Activated CD8-positive, alpha-beta T cell treated with anti-CD3 and anti-CD28 coated beads for 36 hours (primary cell): ENCODE data around the gene ATXN1. TPM values are rescaled to one million over a fixed set of nuclear protein-coding genes. Genes with fewer than 3 reads are reported as not detected.

Experiments used
- ATAC-seq: fragments of 200-7000 bp; cut with Tn5 transposase; one replicate; pipeline ENCODE4 v1.10.0; 2021; ENCODE audit warnings: mild to moderate bottlenecking, moderate library complexity
- CTCF ChIA-PET: fragments of 350-600 bp; sonication (Branson Sonifier 250); formaldehyde crosslinking; loops from one replicate; lab custom pipeline; 2021; ENCODE audit warnings: antibody characterized with exemption; lab: Charles Lee
- POLR2A ChIA-PET: fragments of 350-600 bp; sonication (Branson Sonifier 250); formaldehyde crosslinking; loops from one replicate; lab custom pipeline; 2021; ENCODE audit warnings: antibody characterized with exemption; lab: Charles Lee
- DNase-seq: peaks from one replicate; pipeline ENCODE4 v3.0.0-alpha.2; 2020
- H3K27ac Mint-ChIP-seq: one replicate; pipeline ENCODE4 v1.8.0; 2021; ENCODE audit warnings: mild to moderate bottlenecking, mixed read lengths
- H3K27me3 Mint-ChIP-seq: one replicate; pipeline ENCODE4 v1.8.0; 2021; ENCODE audit warnings: mixed read lengths
- H3K36me3 Mint-ChIP-seq: one replicate; pipeline ENCODE4 v1.8.0; 2021; ENCODE audit warnings: low read depth, mixed read lengths
- H3K4me1 Mint-ChIP-seq: one replicate; pipeline ENCODE4 v1.8.0; 2021; ENCODE audit warnings: low read depth, mixed read lengths
- H3K4me3 Mint-ChIP-seq: one replicate; pipeline ENCODE4 v1.8.0; 2021; ENCODE audit warnings: mild to moderate bottlenecking, moderate library complexity, mixed read lengths
- H3K9me3 Mint-ChIP-seq: one replicate; pipeline ENCODE4 v1.8.0; 2021; ENCODE audit warnings: mixed read lengths
- CTCF ChIP-seq: fragments of 200-600 bp; IDR thresholded peaks from one replicate; pipeline ENCODE4 v1.8.0; 2022; ENCODE audit warnings: antibody characterized with exemption, mild to moderate bottlenecking
- intact Hi-C: fragments of 100-400 bp; cut with micrococcal nuclease; formaldehyde crosslinking; loops from one replicate; pipeline ENCODE4 v1.10.0; 2022
- total RNA-seq, 2 experiments: library from RNA; stranded (reverse); gene quantifications; one replicate each; pipeline ENCODE4 v1.2.3, GENCODE V29; 2021

The ATXN1 gene
- total RNA-seq, 2 experiments from 2014 or later = 35.4 to 40.8 TPM

GRCh38 chr6:16503241-16503775 is 258.0 kb downstream of the ATXN1 start:
- peak overlapping the region; percentile 9 for H3K4me3 Mint-ChIP-seq
- intact Hi-C loops = no loop called here
- peaks cover 21% of the 10 kb centered on the region for H3K36me3 Mint-ChIP-seq
- H3K27me3 Mint-ChIP-seq = no peaks in the 10 kb centered on the region
- H3K4me1 Mint-ChIP-seq = peaks cover 55% of the 10 kb centered on the region
- ChIA-PET CTCF (interaction anchor here (0.8 to 3.3 kb wide), 6 partner anchors 10 to 260 kb away, joined by 3 to 22 read pairs (median 4); no protein-coding TSS in a partner anchor), POLR2A (interaction anchor here (0.8 to 1.6 kb wide), 4 partner anchors 10 to 83 kb away, joined by 3 to 4 read pairs (median 3); no protein-coding TSS in a partner anchor)
- DNase-seq = no peak
- H3K27ac Mint-ChIP-seq = peak overlapping the region; percentile 71
- no peak for TF ChIP-seq CTCF
- peaks cover 6% of the 10 kb centered on the region for H3K9me3 Mint-ChIP-seq
- ATAC-seq = no peak

- ATAC-seq (no peak), DNase-seq (no peak)
- POLR2A ChIA-PET = no interaction called here
- Mint-ChIP-seq H3K9me3 (peaks cover 6% of the 10 kb centered on the region), H3K27ac (no peak overlapping the region), H3K4me3 (no peak overlapping the region), H3K36me3 (peaks cover 25% of the 10 kb centered on the region), H3K27me3 (no peaks in the 10 kb centered on the region), H3K4me1 (peaks cover 53% of the 10 kb centered on the region)
- CTCF ChIA-PET = interaction anchor here (2.4 kb wide), 1 partner anchor 12 kb away, joined by 9 read pairs; no protein-coding TSS in a partner anchor
- intact Hi-C loops = no loop called here
- TF ChIP-seq CTCF = no peak
Measured at GRCh38 chr6:16498957-16499356, 262.3 kb downstream of the ATXN1 start.

GRCh38 chr6:16498237-16498636 is 263.0 kb downstream of the ATXN1 start:
- intact Hi-C loops = no loop called here
- ChIA-PET CTCF (interaction anchor here (2.4 kb wide), 1 partner anchor 13 kb away, joined by 9 read pairs; no protein-coding TSS in a partner anchor), POLR2A (no interaction called here)
- Mint-ChIP-seq H3K27ac (peak overlapping the region; percentile 7), H3K4me3 (no peak overlapping the region), H3K9me3 (peaks cover 6% of the 10 kb centered on the region), H3K36me3 (peaks cover 23% of the 10 kb centered on the region), H3K4me1 (peaks cover 54% of the 10 kb centered on the region), H3K27me3 (no peaks in the 10 kb centered on the region)
- TF ChIP-seq CTCF = no peak
- ATAC-seq (no peak), DNase-seq (no peak)

- DNase-seq (no peak), ATAC-seq (no peak)
- CTCF ChIA-PET = interaction anchor here (1.2 to 1.3 kb wide), 2 partner anchors 179 to 266 kb away, joined by 3 read pairs; no protein-coding TSS in a partner anchor
- Mint-ChIP-seq H3K4me3 (no peak overlapping the region), H3K27ac (no peak overlapping the region), H3K9me3 (peaks cover 6% of the 10 kb centered on the region), H3K4me1 (peaks cover 56% of the 10 kb centered on the region), H3K27me3 (no peaks in the 10 kb centered on the region), H3K36me3 (peaks cover 23% of the 10 kb centered on the region)
- no peak for TF ChIP-seq CTCF
- POLR2A ChIA-PET = interaction anchor here (1.1 to 1.4 kb wide), 2 partner anchors 13 to 43 kb away, joined by 3 read pairs; no protein-coding TSS in a partner anchor
- intact Hi-C loops = no loop called here
Measured at GRCh38 chr6:16496991-16497801, 264.1 kb downstream of the ATXN1 start.
